Stomach (tissue), 4 donors: ENCODE results near the gene DDR1.

Source experiments
- POLR2A ChIP-seq, 4 donors: fragments of 450-650 bp; IDR thresholded peaks; one replicate each; pipeline ENCODE4 v1.6.1; 2016; ENCODE audit warnings: antibody characterized with exemption in 4 of 4, control low read depth in 2 of 4, mild to moderate bottlenecking in 1 of 4, moderate library complexity in 1 of 4
- POLR2AphosphoS5 ChIP-seq, 3 donors: sonication (generic); formaldehyde crosslinking; IDR thresholded peaks; one replicate each; pipeline ENCODE4 v1.6.1; 2016; ENCODE audit warnings: antibody characterized with exemption in 3 of 3
- TF ChIP-seq, protein P1 (sequence below), 7 experiments: fragments of 450-650 bp in 4 of 7; fragments of 200-600 bp in 3 of 7; sonication (generic) in 3 of 7; IDR thresholded peaks; one replicate each; pipeline ENCODE4 v1.5.1; 2016 to 2019; ENCODE audit warnings: antibody characterized with exemption in 7 of 7, control low read depth in 2 of 7, mild to moderate bottlenecking in 1 of 7

DNA sequence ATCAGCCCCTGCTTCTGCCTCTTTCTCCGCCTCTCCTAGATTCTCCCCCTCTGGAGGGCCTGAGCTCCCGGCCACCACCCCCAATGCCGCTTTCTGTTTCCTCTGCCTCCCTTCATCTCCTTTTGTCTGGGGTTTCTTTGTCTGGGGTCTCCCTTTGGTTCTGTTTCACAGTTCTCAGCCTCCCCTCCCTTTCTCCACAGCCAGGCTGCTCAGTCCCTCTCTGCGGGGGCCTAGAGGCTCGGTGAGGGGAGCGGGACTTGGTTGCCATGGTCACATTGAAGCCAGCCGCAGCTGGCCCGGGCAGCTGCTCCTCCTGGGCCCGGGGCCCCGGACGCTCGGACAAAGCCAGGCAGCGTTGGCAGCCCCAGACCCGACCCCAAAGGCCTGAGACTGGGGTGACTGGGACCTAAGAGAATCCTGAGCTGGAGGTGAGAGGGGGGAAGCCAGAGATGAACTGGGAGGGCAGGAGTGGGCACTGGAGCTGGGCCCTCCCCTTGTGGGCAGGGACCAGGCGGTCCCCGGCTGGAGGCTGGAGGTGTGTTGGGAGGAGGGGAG, 3.5 kb upstream of the DDR1 start:
- TF ChIP-seq POLR2A (IDR thresholded peaks at IDR 0.05) = no peak
- TF ChIP-seq, protein P1, sequence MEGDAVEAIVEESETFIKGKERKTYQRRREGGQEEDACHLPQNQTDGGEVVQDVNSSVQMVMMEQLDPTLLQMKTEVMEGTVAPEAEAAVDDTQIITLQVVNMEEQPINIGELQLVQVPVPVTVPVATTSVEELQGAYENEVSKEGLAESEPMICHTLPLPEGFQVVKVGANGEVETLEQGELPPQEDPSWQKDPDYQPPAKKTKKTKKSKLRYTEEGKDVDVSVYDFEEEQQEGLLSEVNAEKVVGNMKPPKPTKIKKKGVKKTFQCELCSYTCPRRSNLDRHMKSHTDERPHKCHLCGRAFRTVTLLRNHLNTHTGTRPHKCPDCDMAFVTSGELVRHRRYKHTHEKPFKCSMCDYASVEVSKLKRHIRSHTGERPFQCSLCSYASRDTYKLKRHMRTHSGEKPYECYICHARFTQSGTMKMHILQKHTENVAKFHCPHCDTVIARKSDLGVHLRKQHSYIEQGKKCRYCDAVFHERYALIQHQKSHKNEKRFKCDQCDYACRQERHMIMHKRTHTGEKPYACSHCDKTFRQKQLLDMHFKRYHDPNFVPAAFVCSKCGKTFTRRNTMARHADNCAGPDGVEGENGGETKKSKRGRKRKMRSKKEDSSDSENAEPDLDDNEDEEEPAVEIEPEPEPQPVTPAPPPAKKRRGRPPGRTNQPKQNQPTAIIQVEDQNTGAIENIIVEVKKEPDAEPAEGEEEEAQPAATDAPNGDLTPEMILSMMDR (IDR thresholded peaks at IDR 0.05) = no peak
- TF ChIP-seq POLR2AphosphoS5 (IDR thresholded peaks at IDR 0.05) = no peak
